Measurements from ENCODE around the gene AK1. TPM values are rescaled to one million over a fixed set of nuclear protein-coding genes. Genes with fewer than 3 reads are reported as not detected.

Gene AK1
- total RNA-seq (2014; rRNA removed; shearing (Covaris generic)) (6.7 and 16.2 TPM in 2 replicates), polyA plus RNA-seq (2016; fragmentation: Nextera tagmentation; extraction: Ambion mirVana) (35.5 and 36.3 TPM in 2 replicates)
- long read RNA-seq, transcript AK1-203 (7 exons, 2,266 nt): major isoform, 18 of 19 reads
- long read RNA-seq, partial matches to known transcripts: 0 of 19 reads
- long read RNA-seq, other reads (novel, unspliced or antisense): 1 of 19 reads

GRCh38 chr9:127877566-127877998 lies at the start of gene AK1:
TSS of gene AK1 (minus strand) at chr9:127877675. CDS start at chr9:127874617, 3,058 bp downstream.
- H3K4me1 Mint-ChIP-seq: peaks cover 12% of the 10 kb centered on the region
- H3K36me3 Mint-ChIP-seq (ENCODE audit: low read depth): no peaks in the 10 kb centered on the region
- peak; percentile 69 for TF ChIP-seq POLR2AphosphoS5 (IDR thresholded peaks at IDR 0.05; ENCODE audit: low read depth)
- no peak for TF ChIP-seq ZNF331 (CRISPR knock-in tag; IDR thresholded peaks at IDR 0.05; ENCODE audit: low read depth)
- H3F3A ChIP-seq (replicated peaks; ENCODE audit: low read depth): peaks cover 16% of the 10 kb centered on the region; the same call in 1 of the 2 replicates
- no peaks in the 10 kb centered on the region for H4K20me1 ChIP-seq (replicated peaks; ENCODE audit: insufficient read depth)
- peaks cover 25% of the 10 kb centered on the region for H3K27me3 Mint-ChIP-seq (ENCODE audit: insufficient read depth, low read depth, poor library complexity)
- peak; percentile 81 for DNase-seq (ENCODE audit: low spot score)
- peaks cover 5% of the 10 kb centered on the region for H3K4me1 ChIP-seq (ENCODE audit: insufficient read depth)
- 0 out of 2 replicates have a peak, but pooled peaks cover 6% of the 10 kb centered on the region for H3K27me3 ChIP-seq (ENCODE audit: insufficient read depth)
- H3K4me3 ChIP-seq: peak within 1 kb of the TSS; percentile 73
- peak within 1 kb of the TSS; percentile 99 for H2AFZ ChIP-seq
- 0 out of 2 replicates have a peak within 1 kb of the TSS, but pooled peaks have one; percentile 56 for H3K27ac Mint-ChIP-seq
- H3K27ac ChIP-seq (ENCODE audit: low read depth): no peak within 1 kb of the TSS
- peak within 1 kb of the TSS; percentile 89 for H3K4me3 Mint-ChIP-seq
- no peaks in the 10 kb centered on the region for H3K9me3 Mint-ChIP-seq
- H3K79me2 ChIP-seq (replicated peaks; ENCODE audit: insufficient read depth): no peaks in the 10 kb centered on the region
- no peaks in the 10 kb centered on the region for H3K9me2 ChIP-seq (ENCODE audit: insufficient read depth)
- peak within 1 kb of the TSS; percentile 92 for H3K4me2 ChIP-seq
- ATAC-seq: peak; percentile 82
- no peaks in the 10 kb centered on the region for H3K36me3 ChIP-seq (ENCODE audit: insufficient read depth)

GRCh38 chr9:127926906-127927200 lies 49.4 kb upstream of the AK1 start:
- peak overlapping the region; percentile 91 for H3K4me3 Mint-ChIP-seq
- H3K27me3 Mint-ChIP-seq (ENCODE audit: insufficient read depth, low read depth, poor library complexity): peaks cover 30% of the 10 kb centered on the region
- Histone ChIP-seq H3K27ac (ENCODE audit: low read depth) (no peak overlapping the region), H3K9me2 (ENCODE audit: insufficient read depth) (no peaks in the 10 kb centered on the region), H3K4me2 (peak overlapping the region; percentile 95), H3K27me3 (ENCODE audit: insufficient read depth) (peaks cover 11% of the 10 kb centered on the region), H3K79me2 (replicated peaks; ENCODE audit: insufficient read depth) (no peaks in the 10 kb centered on the region), H3K4me1 (ENCODE audit: insufficient read depth) (peaks cover 25% of the 10 kb centered on the region), H3K36me3 (ENCODE audit: insufficient read depth) (no peaks in the 10 kb centered on the region), H3F3A (replicated peaks; ENCODE audit: low read depth) (peaks cover 19% of the 10 kb centered on the region), H3K4me3 (peak overlapping the region; percentile 94), H4K20me1 (replicated peaks; ENCODE audit: insufficient read depth) (peaks cover 12% of the 10 kb centered on the region; the same call in 1 of the 2 replicates), H2AFZ (peak overlapping the region; percentile 96)
- peaks cover 13% of the 10 kb centered on the region for H3K36me3 Mint-ChIP-seq (ENCODE audit: low read depth)
- peaks cover 28% of the 10 kb centered on the region for H3K4me1 Mint-ChIP-seq
- TF ChIP-seq EZH2 (IDR thresholded peaks at IDR 0.05; ENCODE audit: low read depth, unreplicated experiment) (no peak), CREB1 (CRISPR knock-in tag; IDR thresholded peaks at IDR 0.05; ENCODE audit: low read depth) (peak; percentile 60), NANOG (IDR thresholded peaks at IDR 0.05; ENCODE audit: borderline replicate concordance) (no peak), JUNB (IDR thresholded peaks at IDR 0.05; ENCODE audit: unreplicated experiment) (no peak)
- no peak overlapping the region; the same call in 1 of the 2 replicates for H3K27ac Mint-ChIP-seq
- H3K9me3 Mint-ChIP-seq: no peaks in the 10 kb centered on the region
- DNase-seq (ENCODE audit: low spot score) (peak; percentile 54), ATAC-seq (peak; percentile 11)

- Histone ChIP-seq H3K4me2 (peak overlapping the region; percentile 95), H3K27me3 (ENCODE audit: insufficient read depth) (peaks cover 11% of the 10 kb centered on the region), H3K79me2 (replicated peaks; ENCODE audit: insufficient read depth) (no peaks in the 10 kb centered on the region), H2AFZ (peak overlapping the region; percentile 96), H4K20me1 (replicated peaks; ENCODE audit: insufficient read depth) (peaks cover 13% of the 10 kb centered on the region; the same call in 1 of the 2 replicates), H3F3A (replicated peaks; ENCODE audit: low read depth) (peaks cover 13% of the 10 kb centered on the region), H3K27ac (ENCODE audit: low read depth) (no peak overlapping the region), H3K4me3 (peak overlapping the region; percentile 94), H3K36me3 (ENCODE audit: insufficient read depth) (no peaks in the 10 kb centered on the region), H3K9me2 (ENCODE audit: insufficient read depth) (no peaks in the 10 kb centered on the region), H3K4me1 (ENCODE audit: insufficient read depth) (peaks cover 19% of the 10 kb centered on the region)
- DNase-seq (ENCODE audit: low spot score) (no peak), ATAC-seq (no peak)
- TF ChIP-seq STAT1 (IDR thresholded peaks at IDR 0.05; ENCODE audit: unreplicated experiment) (no peak), JUNB (IDR thresholded peaks at IDR 0.05; ENCODE audit: unreplicated experiment) (no peak), EZH2phosphoT487 (IDR thresholded peaks at IDR 0.05; ENCODE audit: unreplicated experiment) (no peak), EZH2 (IDR thresholded peaks at IDR 0.05; ENCODE audit: low read depth, unreplicated experiment) (no peak)
- H3K9me3 Mint-ChIP-seq: no peaks in the 10 kb centered on the region
- H3K4me3 Mint-ChIP-seq: peak overlapping the region; percentile 91
- H3K4me1 Mint-ChIP-seq: peaks cover 24% of the 10 kb centered on the region
- peaks cover 13% of the 10 kb centered on the region for H3K36me3 Mint-ChIP-seq (ENCODE audit: low read depth)
- H3K27me3 Mint-ChIP-seq (ENCODE audit: insufficient read depth, low read depth, poor library complexity): peaks cover 28% of the 10 kb centered on the region
- no peak overlapping the region for H3K27ac Mint-ChIP-seq
Measured at GRCh38 chr9:127925959-127926905, 48.8 kb upstream of the AK1 start.

Measured in GM23338 (cell line).